Esophagus muscularis mucosa (tissue), 4 donors: Measurements from ENCODE around the gene AGAP4. TPM values are rescaled to one million over a fixed set of nuclear protein-coding genes. Genes with fewer than 3 reads are reported as not detected.
"Not testable (repeated sequence)": the region's sequence is repeated elsewhere in the genome, so short reads cannot be mapped to it uniquely, and the experiment has no call there.

Experiments used
- DNase-seq: peaks from one replicate; pipeline ENCODE4 v3.0.0-alpha.2; 2017; ENCODE audit errors: extremely low spot score
- H3K27ac ChIP-seq, 4 donors: fragments of 200-600 bp; sonication (generic); replicated peaks in 1 of 4; 1 replicate in 3 of 4; 2 replicates in 1 of 4; pipeline ENCODE4 v1.5.1; 2016 to 2019; ENCODE audit warnings: mild to moderate bottlenecking in 1 of 4
- H3K27me3 ChIP-seq, 4 donors: fragments of 200-600 bp; sonication (generic); one replicate each; pipeline versions ENCODE4 v1.5.1 to v1.6.0; 2016 to 2019
- H3K36me3 ChIP-seq, 4 donors: fragments of 200-600 bp; sonication (generic); one replicate each; pipeline ENCODE4 v1.5.1; 2016 to 2019
- H3K4me1 ChIP-seq, 4 donors: fragments of 200-600 bp; sonication (generic); one replicate each; pipeline ENCODE4 v1.5.1; 2016 to 2019
- H3K4me3 ChIP-seq, 4 donors: fragments of 200-600 bp; sonication (generic); 1 replicate in 2 of 4; 2 replicates in 2 of 4; pipeline ENCODE4 v1.5.1; 2016 to 2019; ENCODE audit warnings: mild to moderate bottlenecking in 4 of 4, moderate library complexity in 1 of 4
- H3K9me3 ChIP-seq, 4 donors: fragments of 200-600 bp; sonication (generic); 1 replicate in 3 of 4; 2 replicates in 1 of 4; pipeline ENCODE4 v1.5.1; 2016 to 2019
- WGBS: methylation state at CpG from one replicate; pipeline ENCODE4 v1.1.5; 2018; 5-methylcytosine and 5-hydroxymethylcytosine counted together
- intact Hi-C: fragments of 100-400 bp; cut with DNase I; formaldehyde crosslinking; loops from one replicate; pipeline ENCODE4 v1.15.1; 2023
- total RNA-seq, 4 donors: library from RNA; depleted of rRNA; stranded (reverse); fragments of >200 nt; gene quantifications; one replicate each; pipeline versions ENCODE4 v1.1.0 to v1.2.1, GENCODE V29; 2016

Gene AGAP4
- 10 to 100 TPM in 1 of 4 donors, 1 to 10 TPM in 3; 7.5 to 14.9 (median 8.0) TPM for total RNA-seq

- DNase-seq, intact Hi-C loops, H3K36me3 ChIP-seq, H3K4me3 ChIP-seq, H3K9me3 ChIP-seq, H3K27me3 ChIP-seq, H3K27ac ChIP-seq, H3K4me1 ChIP-seq: not testable (repeated sequence)
- WGBS: no CpG with 5 or more reads among the region's 15 CpGs
Measured at GRCh38 chr10:45847400-45847799, at the start of gene AGAP4. AGAP4 (minus strand) TSS chr10:45847500; CDS start chr10:45847347, 153 bp downstream.

GRCh38 chr10:45890721-45891120, 43.4 kb upstream of the AGAP4 start:
- DNase-seq, intact Hi-C loops, H3K9me3 ChIP-seq, H3K4me3 ChIP-seq, H3K4me1 ChIP-seq, H3K27me3 ChIP-seq, H3K27ac ChIP-seq, H3K36me3 ChIP-seq: not testable (repeated sequence)
- 91% methylated on average over 4 of the region's 4 CpGs for WGBS

- H3K4me3 ChIP-seq, H3K36me3 ChIP-seq, H3K27me3 ChIP-seq, H3K4me1 ChIP-seq, H3K9me3 ChIP-seq, DNase-seq, H3K27ac ChIP-seq, intact Hi-C loops: not testable (repeated sequence)
- WGBS: 100% methylated on average over 1 of the region's 1 CpG
Measured at GRCh38 chr10:45889539-45890230, 42.4 kb upstream of the AGAP4 start.

GRCh38 chr10:45882880-45883279, 35.6 kb upstream of the AGAP4 start:
- WGBS: no CpG with 5 or more reads among the region's 2 CpGs

GRCh38 chr10:45865404-45865803, 18.1 kb upstream of the AGAP4 start:
- peaks cover 0 to 11% (median 2%) of the 10 kb centered on the region in 4 donors for H3K36me3 ChIP-seq
- DNase-seq, H3K27ac ChIP-seq, H3K4me1 ChIP-seq, H3K4me3 ChIP-seq, H3K27me3 ChIP-seq, H3K9me3 ChIP-seq, intact Hi-C loops: not testable (repeated sequence)
- 90% methylated on average over 2 of the region's 33 CpGs for WGBS

More at GRCh38 chr10:45882880-45883279, 35.6 kb upstream of the AGAP4 start:
- intact Hi-C loops, H3K4me3 ChIP-seq, H3K36me3 ChIP-seq, H3K9me3 ChIP-seq, DNase-seq, H3K4me1 ChIP-seq, H3K27ac ChIP-seq, H3K27me3 ChIP-seq: not testable (repeated sequence)

GRCh38 chr10:45864264-45864663, 17.0 kb upstream of the AGAP4 start:
- DNase-seq, H3K4me1 ChIP-seq, H3K9me3 ChIP-seq, intact Hi-C loops, H3K27me3 ChIP-seq, H3K4me3 ChIP-seq, H3K27ac ChIP-seq: not testable (repeated sequence)
- peaks cover 0 to 11% (median 2%) of the 10 kb centered on the region in 4 donors for H3K36me3 ChIP-seq
- WGBS: 79% methylated on average over 3 of the region's 3 CpGs

GRCh38 chr10:45863632-45864031, 16.3 kb upstream of the AGAP4 start:
- intact Hi-C loops, DNase-seq: not testable (repeated sequence)

GRCh38 chr10:45857931-45858330, 10.6 kb upstream of the AGAP4 start:
- H3K4me3 ChIP-seq, DNase-seq, intact Hi-C loops, H3K4me1 ChIP-seq, H3K27ac ChIP-seq, H3K27me3 ChIP-seq, H3K9me3 ChIP-seq, H3K36me3 ChIP-seq: not testable (repeated sequence)
- WGBS: 99% methylated on average over 3 of the region's 4 CpGs

More at GRCh38 chr10:45863632-45864031, 16.3 kb upstream of the AGAP4 start:
- not testable (repeated sequence) for H3K9me3 ChIP-seq, H3K4me1 ChIP-seq, H3K27ac ChIP-seq, H3K27me3 ChIP-seq, H3K4me3 ChIP-seq
- H3K36me3 ChIP-seq: peaks cover 0 to 11% (median 2%) of the 10 kb centered on the region in 4 donors
- 97% methylated on average over 2 of the region's 2 CpGs for WGBS

GRCh38 chr10:45848467-45848866, 1.2 kb upstream of the AGAP4 start:
- DNase-seq, H3K27me3 ChIP-seq, H3K9me3 ChIP-seq, H3K27ac ChIP-seq, H3K36me3 ChIP-seq, intact Hi-C loops, H3K4me1 ChIP-seq, H3K4me3 ChIP-seq: not testable (repeated sequence)
- WGBS: 86% methylated on average over 1 of the region's 3 CpGs

- DNase-seq, H3K27ac ChIP-seq, H3K27me3 ChIP-seq, H3K9me3 ChIP-seq, H3K4me3 ChIP-seq, H3K4me1 ChIP-seq, intact Hi-C loops, H3K36me3 ChIP-seq: not testable (repeated sequence)
- 81% methylated on average over 2 of the region's 2 CpGs for WGBS
Measured at GRCh38 chr10:45822918-45823317, 24.4 kb downstream of the AGAP4 start.

- H3K27me3 ChIP-seq, H3K4me1 ChIP-seq, H3K4me3 ChIP-seq, intact Hi-C loops, DNase-seq, H3K9me3 ChIP-seq, H3K36me3 ChIP-seq, H3K27ac ChIP-seq: not testable (repeated sequence)
- 74% methylated on average over 6 of the region's 6 CpGs for WGBS
Measured at GRCh38 chr10:45820107-45820830, 27.0 kb downstream of the AGAP4 start.
